ENCODE data around the gene CHRM3.
A peak's percentile ranks its signal among the peaks of the same experiment; 100 is the strongest.

Gene CHRM3

GRCh38 chr1:239388578-239388977 is 2.2 kb downstream of the CHRM3 start:
- Histone ChIP-seq H3K9me3 (no peaks in the 10 kb centered on the region), H3K4me3 (ENCODE audit: low read depth, low read length) (peak overlapping the region; percentile 89), H3K27me3 (peaks cover 17% of the 10 kb centered on the region), H3K4me1 (no peaks in the 10 kb centered on the region; the same call in 1 of the 2 replicates), H3K36me3 (no peaks in the 10 kb centered on the region)
- no peak for TF ChIP-seq CTCF (IDR thresholded peaks at IDR 0.05; ENCODE audit: low read depth, low read length)
- no peak for DNase-seq

- Histone ChIP-seq H3K36me3 (no peaks in the 10 kb centered on the region), H3K9me3 (no peaks in the 10 kb centered on the region), H3K4me1 (no peaks in the 10 kb centered on the region; the same call in 1 of the 2 replicates), H3K4me3 (ENCODE audit: low read depth, low read length) (no peak overlapping the region), H3K27me3 (peaks cover 17% of the 10 kb centered on the region)
- no peak for TF ChIP-seq CTCF (IDR thresholded peaks at IDR 0.05; ENCODE audit: low read depth, low read length)
- DNase-seq: no peak
Measured at GRCh38 chr1:239389703-239390102, 3.3 kb downstream of the CHRM3 start.

GRCh38 chr1:239392271-239392670 is 5.9 kb downstream of the CHRM3 start:
- Histone ChIP-seq H3K9me3 (no peaks in the 10 kb centered on the region), H3K27me3 (peaks cover 9% of the 10 kb centered on the region), H3K4me3 (ENCODE audit: low read depth, low read length) (no peak overlapping the region), H3K36me3 (no peaks in the 10 kb centered on the region), H3K4me1 (no peaks in the 10 kb centered on the region; the same call in 1 of the 2 replicates)
- DNase-seq: no peak
- TF ChIP-seq CTCF (IDR thresholded peaks at IDR 0.05; ENCODE audit: low read depth, low read length): no peak

- no peak overlapping the region for H3K4me3 ChIP-seq (ENCODE audit: low read depth, low read length)
- H3K36me3 ChIP-seq: no peaks in the 10 kb centered on the region
- no peaks in the 10 kb centered on the region; the same call in 1 of the 2 replicates for H3K4me1 ChIP-seq
- TF ChIP-seq CTCF (IDR thresholded peaks at IDR 0.05; ENCODE audit: low read depth, low read length): no peak
- H3K9me3 ChIP-seq: no peaks in the 10 kb centered on the region
- no peak for DNase-seq
- H3K27me3 ChIP-seq: no peaks in the 10 kb centered on the region
Measured at GRCh38 chr1:239394107-239394506, 7.7 kb downstream of the CHRM3 start.

- TF ChIP-seq CTCF (IDR thresholded peaks at IDR 0.05; ENCODE audit: low read depth, low read length): no peak
- Histone ChIP-seq H3K4me1 (no peaks in the 10 kb centered on the region; the same call in none of the 2 replicates), H3K27me3 (no peaks in the 10 kb centered on the region), H3K36me3 (no peaks in the 10 kb centered on the region), H3K9me3 (no peaks in the 10 kb centered on the region), H3K4me3 (ENCODE audit: low read depth, low read length) (no peak overlapping the region)
- DNase-seq: no peak
Measured at GRCh38 chr1:239413916-239414315, 27.5 kb downstream of the CHRM3 start.

- no peak for TF ChIP-seq CTCF (IDR thresholded peaks at IDR 0.05; ENCODE audit: low read depth, low read length)
- Histone ChIP-seq H3K4me1 (no peaks in the 10 kb centered on the region; the same call in 1 of the 2 replicates), H3K9me3 (no peaks in the 10 kb centered on the region), H3K36me3 (no peaks in the 10 kb centered on the region), H3K4me3 (ENCODE audit: low read depth, low read length) (no peak overlapping the region), H3K27me3 (no peaks in the 10 kb centered on the region)
- DNase-seq: no peak
Measured at GRCh38 chr1:239417221-239417620, 30.9 kb downstream of the CHRM3 start.

Measured in BE2C (cell line).